Urinary bladder (tissue), 4 donors: Measurements from ENCODE around the gene RAPGEF5. TPM values are rescaled to one million over a fixed set of nuclear protein-coding genes. Genes with fewer than 3 reads are reported as not detected.

ENCODE experiments used
- DNase-seq: peaks from one replicate; pipeline ENCODE4 v3.0.0-alpha.2; 2015; ENCODE audit errors: extremely low spot score
- H3K27ac ChIP-seq: one replicate; pipeline ENCODE4 v1.5.1; 2013; ENCODE audit warnings: low read depth, mild to moderate bottlenecking, moderate library complexity
- H3K36me3 ChIP-seq: one replicate; pipeline ENCODE4 v1.6.1; 2013; ENCODE audit warnings: mild to moderate bottlenecking, moderate library complexity; ENCODE audit not compliant: insufficient read depth
- H3K4me1 ChIP-seq: one replicate; pipeline ENCODE4 v1.6.1; 2013; ENCODE audit warnings: mild to moderate bottlenecking, moderate library complexity; ENCODE audit not compliant: insufficient read depth
- H3K4me3 ChIP-seq: one replicate; pipeline ENCODE4 v1.5.1; 2013; ENCODE audit warnings: low read depth, low read length
- WGBS: extraction: QIAGEN DNeasy Blood & Tissue Kit; methylation state at CpG from one replicate; pipeline ENCODE4 v1.1.7; 2013; 5-methylcytosine and 5-hydroxymethylcytosine counted together
- polyA plus RNA-seq: library from polyadenylated mRNA; stranded (reverse); fragments of 200-250 nt; gene quantifications from one replicate; pipeline ENCODE4 v1.2.3, GENCODE V29; 2013
- total RNA-seq: library from RNA; depleted of rRNA; stranded (reverse); fragments of >200 nt; gene quantifications from one replicate; pipeline ENCODE4 v1.2.3, GENCODE V29; 2014
- donor health status: healthy with polysubstance abuse.
- donor health status: healthy.

Gene RAPGEF5
- total and polyA plus RNA-seq, 2 donors: 12.6 to 99.1 TPM

DNA sequence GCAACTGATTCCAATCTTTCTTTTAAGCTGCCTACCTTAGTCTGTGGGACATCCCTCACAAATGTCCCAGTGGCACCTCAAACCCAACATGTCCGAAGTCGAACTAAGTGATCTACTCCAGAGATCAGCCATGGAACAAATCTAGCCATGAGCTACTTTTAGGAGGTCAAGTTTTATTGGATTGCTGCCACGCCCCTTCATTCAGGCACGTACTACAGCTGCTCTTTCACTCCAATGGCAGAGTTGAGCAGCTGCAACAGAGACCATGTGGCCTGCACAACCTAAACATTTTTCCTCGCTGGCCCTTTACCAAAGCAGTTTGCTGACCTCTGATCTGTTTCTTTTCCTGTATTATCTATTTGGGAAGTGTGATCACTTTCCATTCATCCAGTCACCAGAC is 218.8 kb downstream of the RAPGEF5 start:
- Histone ChIP-seq H3K4me3 (no peak overlapping the region), H3K4me1 (no peaks in the 10 kb centered on the region), H3K36me3 (no peaks in the 10 kb centered on the region), H3K27ac (no peak overlapping the region)
- WGBS: 76% methylated on average over 5 of the region's 5 CpGs
- DNase-seq: no peak

DNA sequence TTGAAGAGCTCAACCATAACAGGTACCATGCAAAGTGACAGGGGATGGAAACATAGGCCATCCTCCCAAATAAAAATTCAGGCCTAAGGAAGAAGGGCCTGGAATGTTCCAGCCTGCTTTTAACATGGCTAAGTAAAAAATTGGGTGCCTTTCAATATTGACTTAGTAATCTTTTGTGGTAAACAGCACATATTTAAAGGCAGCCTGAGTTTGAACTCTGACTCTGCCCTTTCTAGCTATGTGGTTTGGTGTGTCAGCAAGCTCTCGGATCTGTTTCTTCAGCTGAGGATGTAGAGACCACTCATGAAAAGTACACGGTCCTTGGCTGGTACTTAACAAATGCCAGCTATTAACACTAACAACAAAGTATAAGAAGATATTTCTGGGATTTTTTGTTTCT is 219.5 kb downstream of the RAPGEF5 start:
- no peak overlapping the region for H3K27ac ChIP-seq
- WGBS: 82% methylated on average over 2 of the region's 2 CpGs
- no peak overlapping the region for H3K4me3 ChIP-seq
- H3K4me1 ChIP-seq: no peaks in the 10 kb centered on the region
- no peaks in the 10 kb centered on the region for H3K36me3 ChIP-seq
- DNase-seq: no peak

DNA sequence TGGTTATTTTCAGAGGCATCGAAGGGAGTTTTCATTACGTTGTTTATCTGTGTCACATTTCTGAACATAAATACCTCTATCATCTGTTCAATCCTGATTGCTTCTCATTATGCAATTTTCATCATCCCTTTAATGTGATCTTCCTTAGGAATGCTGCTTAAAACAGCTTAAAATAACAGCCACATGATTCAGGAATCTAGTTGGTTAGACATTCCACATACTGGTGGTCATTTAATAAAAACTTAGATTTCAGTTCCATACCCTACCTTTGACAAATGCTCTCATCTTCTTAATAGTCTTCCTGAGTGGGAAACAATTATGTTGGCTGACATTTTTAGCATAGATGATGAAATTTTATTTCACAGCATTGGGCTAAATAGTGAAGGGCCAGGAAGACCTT is 219.9 kb downstream of the RAPGEF5 start:
- Histone ChIP-seq H3K4me1 (no peaks in the 10 kb centered on the region), H3K4me3 (no peak overlapping the region), H3K27ac (no peak overlapping the region), H3K36me3 (no peaks in the 10 kb centered on the region)
- no peak for DNase-seq
- 73% methylated on average over 2 of the region's 2 CpGs for WGBS

DNA sequence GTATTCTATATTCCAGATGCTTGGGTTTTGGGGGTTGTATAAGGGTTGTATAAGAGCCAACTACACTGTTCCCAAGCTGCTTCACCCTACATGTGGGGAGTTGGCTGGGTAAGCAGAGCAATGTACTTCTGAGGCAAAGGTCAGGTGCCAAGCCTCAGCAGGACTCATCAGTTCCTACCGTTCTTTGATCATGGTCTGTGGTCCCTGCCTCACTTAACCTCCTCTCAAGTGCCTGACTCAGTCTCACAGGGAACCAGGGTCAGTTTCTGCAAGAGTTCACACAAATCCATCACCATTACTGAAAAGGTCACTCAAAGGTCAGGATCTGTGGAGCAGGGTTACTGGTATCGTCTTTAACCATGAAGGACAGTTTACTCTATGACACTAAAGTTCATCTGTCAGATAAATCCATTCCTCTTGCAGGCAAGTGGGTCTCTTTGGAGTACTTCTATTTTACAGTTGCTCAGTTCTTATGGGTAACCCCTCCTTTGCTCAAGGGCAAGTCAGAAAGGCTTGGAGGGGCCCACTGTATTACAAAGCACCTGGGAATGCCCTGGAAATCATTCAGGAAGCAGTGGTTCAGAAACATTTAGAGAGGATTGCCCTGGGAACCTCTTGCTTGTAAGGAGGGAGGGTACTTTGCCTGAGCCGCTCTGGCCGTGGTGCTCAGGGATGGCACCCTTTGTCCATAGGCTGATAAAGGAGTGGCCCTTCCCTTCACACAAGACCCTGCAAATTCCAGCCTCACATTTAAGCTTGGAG is 227.0 kb downstream of the RAPGEF5 start:
- no peaks in the 10 kb centered on the region for H3K4me1 ChIP-seq
- no peak for DNase-seq
- WGBS: 67% methylated on average over 4 of the region's 4 CpGs
- no peaks in the 10 kb centered on the region for H3K36me3 ChIP-seq
- H3K4me3 ChIP-seq: no peak overlapping the region
- H3K27ac ChIP-seq: no peak overlapping the region

DNA sequence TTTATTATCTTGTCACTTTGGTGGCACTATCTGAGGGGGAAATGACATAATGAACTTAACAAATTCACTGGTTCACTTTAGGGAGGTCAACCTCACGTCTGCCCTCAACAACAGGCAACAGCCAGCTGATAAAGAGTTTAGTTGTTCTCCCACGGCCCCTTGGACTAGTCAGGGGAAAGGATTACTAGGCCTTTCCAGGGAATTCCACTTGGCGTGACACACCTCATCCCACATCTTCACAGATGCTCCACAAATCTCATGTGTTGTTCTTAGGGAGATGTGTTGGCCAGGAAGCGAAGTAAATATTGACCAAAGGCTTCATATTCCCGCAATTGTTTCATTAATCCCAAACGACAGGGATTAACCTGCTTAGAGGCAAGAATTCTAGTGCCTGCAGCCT is 227.8 kb downstream of the RAPGEF5 start:
- Histone ChIP-seq H3K4me1 (no peaks in the 10 kb centered on the region), H3K4me3 (no peak overlapping the region), H3K27ac (no peak overlapping the region), H3K36me3 (no peaks in the 10 kb centered on the region)
- DNase-seq: no peak
- 61% methylated on average over 6 of the region's 6 CpGs for WGBS

DNA sequence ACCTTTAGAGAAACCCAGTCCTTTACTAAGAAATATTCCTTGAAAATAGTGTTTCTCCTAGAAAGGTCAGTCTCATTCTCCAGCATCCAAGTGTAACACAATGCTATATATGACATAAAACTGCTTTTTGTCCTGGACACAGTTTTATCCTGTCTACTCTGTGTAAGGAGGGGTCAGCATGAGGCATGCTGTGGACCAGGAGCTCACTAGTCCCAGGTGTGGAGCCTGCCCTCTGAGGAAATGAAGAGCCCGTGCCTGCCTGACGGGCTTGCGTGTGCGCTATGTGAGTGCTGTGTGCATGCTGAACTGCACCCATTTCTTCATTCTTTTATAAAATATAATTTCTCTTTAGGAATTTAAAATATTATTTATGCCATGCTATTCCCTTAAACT is 228.4 kb downstream of the RAPGEF5 start:
- no peak overlapping the region for H3K27ac ChIP-seq
- no peak for DNase-seq
- H3K36me3 ChIP-seq: no peaks in the 10 kb centered on the region
- WGBS: 95% methylated on average over 4 of the region's 4 CpGs
- no peak overlapping the region for H3K4me3 ChIP-seq
- H3K4me1 ChIP-seq: no peaks in the 10 kb centered on the region

DNA sequence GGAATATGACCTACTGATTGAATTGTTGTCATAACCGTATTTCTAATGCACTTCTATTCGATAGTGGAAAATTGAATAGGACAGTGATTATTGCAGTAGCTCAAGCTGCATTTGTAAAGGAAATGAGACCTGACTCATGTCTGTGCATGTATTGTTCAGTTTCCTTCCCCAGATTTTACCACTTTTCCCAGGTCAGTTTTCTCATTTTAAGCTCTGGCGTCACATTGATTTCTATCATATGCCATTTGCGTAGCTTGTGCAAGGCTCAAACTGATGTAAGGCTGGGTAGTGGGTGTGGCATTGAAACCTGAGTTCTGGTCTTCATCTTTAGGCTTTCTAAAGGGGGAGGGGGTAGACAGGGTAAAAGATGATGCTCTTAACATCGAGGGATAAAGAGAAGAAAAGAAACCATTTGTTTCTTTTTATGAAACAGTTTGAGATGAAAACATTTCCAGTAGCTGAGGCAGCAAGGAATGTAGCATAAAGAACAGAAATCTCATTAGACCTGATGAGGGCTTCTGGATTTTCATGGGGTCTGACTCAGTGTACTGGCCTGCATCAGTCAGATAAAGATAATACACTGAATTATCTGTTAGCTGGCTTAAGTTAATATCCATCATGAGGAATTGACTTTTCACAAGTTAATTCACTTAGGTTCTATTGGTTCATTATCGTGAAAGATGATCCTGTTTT is 229.0 kb downstream of the RAPGEF5 start:
- WGBS: 72% methylated on average over 6 of the region's 6 CpGs
- Histone ChIP-seq H3K4me3 (no peak overlapping the region), H3K27ac (no peak overlapping the region), H3K36me3 (no peaks in the 10 kb centered on the region), H3K4me1 (no peaks in the 10 kb centered on the region)
- DNase-seq: no peak

DNA sequence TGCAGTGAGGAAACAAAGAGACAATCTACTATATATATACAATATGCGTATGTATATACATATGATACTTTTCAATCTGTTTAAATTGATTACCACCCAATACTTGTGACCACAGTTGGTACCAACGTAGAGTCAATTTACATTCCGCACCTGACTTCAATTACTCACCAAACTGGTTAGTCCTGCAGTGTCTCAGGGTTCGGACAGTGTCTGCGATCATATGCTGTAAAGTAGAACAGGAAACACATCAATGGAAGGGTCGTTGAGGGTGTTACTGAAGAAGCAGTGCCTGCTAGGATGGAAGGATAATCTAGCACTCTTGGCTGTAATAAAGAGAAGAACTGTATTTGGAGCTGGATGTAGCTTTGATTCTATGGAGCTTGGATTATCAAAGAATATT is 231.5 kb downstream of the RAPGEF5 start:
- no peak overlapping the region for H3K27ac ChIP-seq
- no peaks in the 10 kb centered on the region for H3K36me3 ChIP-seq
- WGBS: 66% methylated on average over 6 of the region's 6 CpGs
- no peak overlapping the region for H3K4me3 ChIP-seq
- H3K4me1 ChIP-seq: no peaks in the 10 kb centered on the region
- no peak for DNase-seq

DNA sequence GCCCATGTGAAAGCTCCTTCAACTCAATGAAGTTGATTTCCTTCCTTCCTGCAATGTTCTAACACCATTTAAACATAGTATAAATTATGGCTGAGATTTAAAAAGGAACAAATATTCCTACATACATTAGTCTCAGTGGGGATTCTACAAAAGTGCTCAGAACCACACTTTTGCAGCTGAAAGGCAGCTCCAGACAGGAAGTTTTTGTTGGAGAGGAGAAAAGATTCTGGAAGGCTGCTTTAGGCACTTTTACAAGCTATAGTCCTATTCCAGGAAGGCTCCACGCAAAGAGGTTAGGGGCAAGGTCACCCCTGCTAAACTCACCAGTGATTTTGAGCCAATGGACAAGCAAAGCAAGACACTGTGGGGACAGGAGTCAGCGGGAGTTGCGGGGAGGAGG is 232.0 kb downstream of the RAPGEF5 start:
- Histone ChIP-seq H3K36me3 (no peaks in the 10 kb centered on the region), H3K27ac (no peak overlapping the region)
- WGBS: 32% methylated on average over 3 of the region's 3 CpGs

DNA sequence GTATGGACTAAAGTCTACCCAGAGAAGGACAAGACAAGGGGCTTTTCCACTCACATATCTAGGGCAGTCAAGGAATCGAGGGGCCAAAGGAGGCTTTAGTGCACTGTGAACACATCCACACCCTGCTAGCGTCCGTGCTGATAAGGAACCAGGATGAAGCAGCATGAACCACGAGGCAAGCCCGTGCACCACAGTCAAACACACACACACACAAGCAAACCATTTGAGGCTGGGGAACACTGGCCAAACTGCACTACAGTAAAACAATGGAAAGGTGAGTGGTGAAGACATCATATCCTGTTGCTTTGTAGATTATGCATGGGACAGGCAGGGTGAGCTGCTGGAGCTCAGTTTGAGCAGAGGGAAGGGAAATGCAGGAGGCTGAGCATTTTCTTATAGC is 233.8 kb downstream of the RAPGEF5 start:
- 17% methylated on average over 5 of the region's 5 CpGs for WGBS
- Histone ChIP-seq H3K4me1 (no peaks in the 10 kb centered on the region), H3K36me3 (no peaks in the 10 kb centered on the region), H3K4me3 (no peak overlapping the region), H3K27ac (no peak overlapping the region)
- no peak for DNase-seq

More for the DNA sequence above, 232.0 kb downstream of the RAPGEF5 start:
- no peak overlapping the region for H3K4me3 ChIP-seq
- DNase-seq: no peak
- no peaks in the 10 kb centered on the region for H3K4me1 ChIP-seq

DNA sequence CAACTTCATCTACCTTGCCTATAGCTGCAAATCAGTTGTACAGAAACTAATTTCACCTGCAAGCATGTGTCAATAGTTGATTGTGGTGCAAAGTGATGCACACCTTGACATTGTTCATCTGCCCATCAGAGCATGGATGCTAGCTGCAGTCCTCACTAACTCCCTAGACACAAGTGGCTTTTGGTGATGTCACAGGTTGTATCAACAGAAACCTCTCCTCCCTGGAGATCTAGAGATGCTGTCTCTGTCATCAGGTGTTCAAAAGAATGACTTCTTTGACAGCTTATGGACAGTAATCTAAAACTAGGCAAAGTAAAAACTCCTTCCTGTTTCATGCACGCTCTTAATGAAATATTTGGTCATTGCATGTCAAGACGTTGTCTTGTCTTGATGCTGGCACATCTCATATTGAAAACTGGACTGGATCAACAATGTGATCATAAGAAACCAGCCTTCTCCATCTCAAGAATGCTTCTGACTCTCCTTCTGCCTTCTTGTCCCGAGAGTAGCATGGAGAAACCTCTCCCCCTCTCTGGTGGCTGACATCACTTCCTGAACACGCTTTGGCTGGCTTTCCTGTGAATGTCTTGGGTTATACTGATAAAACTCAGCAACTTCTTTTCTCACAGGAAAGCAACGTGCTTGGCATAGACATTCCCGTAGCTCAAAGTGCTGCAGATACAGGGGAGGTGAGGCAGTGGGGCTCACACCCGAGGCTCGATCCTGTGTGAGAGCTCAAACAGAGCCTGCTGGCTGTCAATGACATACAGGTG is 235.1 kb downstream of the RAPGEF5 start:
- no peak overlapping the region for H3K27ac ChIP-seq
- H3K36me3 ChIP-seq: no peaks in the 10 kb centered on the region
- no peak overlapping the region for H3K4me3 ChIP-seq
- H3K4me1 ChIP-seq: no peaks in the 10 kb centered on the region
- WGBS: 23% methylated on average over 8 of the region's 8 CpGs
- no peak for DNase-seq

DNA sequence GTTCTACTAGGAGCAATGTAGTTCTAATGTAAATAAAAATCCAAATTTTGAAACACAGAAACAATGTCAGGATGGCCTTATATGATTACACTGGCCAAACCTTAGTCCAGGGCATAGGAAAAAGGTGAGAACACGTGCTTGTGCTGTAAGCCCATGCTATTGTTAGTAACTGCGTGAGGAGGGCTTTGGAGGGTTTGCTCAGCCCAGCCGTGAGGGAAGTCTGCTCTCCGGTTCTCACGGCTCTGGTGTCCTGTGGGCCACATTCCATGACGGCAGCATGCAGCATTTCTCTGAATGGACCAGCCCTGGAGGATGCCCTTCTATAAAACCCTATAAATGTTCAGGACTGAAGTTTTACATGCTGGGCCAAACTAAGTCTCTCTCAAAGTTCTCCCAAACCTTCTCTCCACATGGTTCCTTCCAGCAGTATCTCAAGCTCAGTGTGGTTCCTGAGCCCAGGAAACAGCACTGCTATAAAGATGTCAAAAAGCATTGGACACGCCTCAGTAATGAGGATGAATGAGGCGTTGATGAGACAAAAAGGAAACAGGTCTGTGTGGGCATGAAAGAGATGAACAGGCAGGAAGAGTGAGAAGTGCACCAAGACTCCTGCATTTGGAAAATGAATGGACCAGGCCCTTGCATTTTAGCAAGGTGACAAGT is 236.4 kb downstream of the RAPGEF5 start:
- Histone ChIP-seq H3K27ac (no peak overlapping the region), H3K4me1 (no peaks in the 10 kb centered on the region), H3K4me3 (no peak overlapping the region), H3K36me3 (no peaks in the 10 kb centered on the region)
- DNase-seq: no peak
- WGBS: 75% methylated on average over 8 of the region's 8 CpGs

DNA sequence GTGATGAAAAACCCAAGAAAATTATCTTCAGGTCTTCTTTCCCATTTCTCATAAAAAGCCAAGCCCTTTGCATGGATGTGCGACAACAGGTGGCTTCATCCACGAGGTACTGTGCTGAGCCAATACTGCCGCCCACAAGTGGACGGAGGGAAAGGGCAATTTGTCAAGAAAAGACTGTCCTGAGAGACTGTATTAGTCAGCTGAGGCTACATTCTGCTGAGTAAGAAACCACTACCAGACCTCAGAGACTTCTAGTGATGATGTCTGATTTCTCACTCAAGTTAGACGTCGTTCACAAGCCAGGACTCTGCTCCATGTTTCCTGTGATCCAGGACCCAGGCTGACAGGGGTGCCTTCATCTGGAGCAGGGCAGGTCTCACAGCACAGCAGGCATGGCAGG is 239.7 kb downstream of the RAPGEF5 start:
- Histone ChIP-seq H3K4me3 (no peak overlapping the region), H3K27ac (no peak overlapping the region), H3K4me1 (no peaks in the 10 kb centered on the region), H3K36me3 (no peaks in the 10 kb centered on the region)
- no peak for DNase-seq
- WGBS: 91% methylated on average over 6 of the region's 6 CpGs
